B cell (primary cell): ENCODE measurements around the gene SHC3.

ENCODE experiments used
- CTCF ChIP-seq: fragments of 200-600 bp; IDR thresholded peaks from one replicate; pipeline ENCODE4 v1.8.0; 2022; ENCODE audit warnings: antibody characterized with exemption, mild to moderate bottlenecking
- EZH2 ChIP-seq: IDR thresholded peaks from 2 replicates; pipeline ENCODE4 v1.6.1; 2012; ENCODE audit warnings: borderline replicate concordance, low read depth, mild to moderate bottlenecking, moderate library complexity, low read length; ENCODE audit not compliant: insufficient read depth, poor library complexity, severe bottlenecking

- TF ChIP-seq CTCF (no peak), EZH2 (no peak)
These were observed 151.7 kb downstream of the SHC3 start for GRCh38 chr9:89026876-89027275.
